HEK293 (cell line): Measurements from ENCODE around the gene GSTP1.

Source experiments
- CTCF ChIP-seq: fragments of 450-650 bp; formaldehyde crosslinking; IDR thresholded peaks from 2 replicates; pipeline ENCODE4 v1.5.1; 2016; ENCODE audit warnings: missing biosample characterization, missing genetic modification characterization
- HOXC10 ChIP-seq: sonication (generic); formaldehyde crosslinking; IDR thresholded peaks from 2 replicates; pipeline ENCODE4 v1.8.1; 2023; ENCODE audit warnings: mild to moderate bottlenecking, missing genetic modification reagents
- ZNF138 ChIP-seq: fragments of 450-650 bp; formaldehyde crosslinking; IDR thresholded peaks from 2 replicates; pipeline ENCODE4 v1.5.1; 2016; ENCODE audit warnings: missing biosample characterization, missing genetic modification characterization, borderline replicate concordance
- ZNF18 ChIP-seq: fragments of 450-650 bp; formaldehyde crosslinking; IDR thresholded peaks from 2 replicates; pipeline ENCODE4 v1.5.1; 2016; ENCODE audit warnings: missing biosample characterization, missing genetic modification characterization

- TF ChIP-seq CTCF (no peak), ZNF138 (no peak), ZNF18 (tag by site-specific recombination) (no peak), HOXC10 (CRISPR knock-in tag) (no peak)
These were observed 28.3 kb downstream of the GSTP1 start for GRCh38 chr11:67611704-67612587.
